Naive B cell (primary cell): ENCODE data around the gene SIPA1. TPM values are rescaled to one million over a fixed set of nuclear protein-coding genes. Genes with fewer than 3 reads are reported as not detected.
"Not testable (repeated sequence)": the region's sequence is repeated elsewhere in the genome, so short reads cannot be mapped to it uniquely, and the experiment has no call there.

Experiments used
- ATAC-seq, 2 donors: fragments of 150-1000 bp; cut with Tn5 transposase; 2 replicates each; pipeline ENCODE4 v1.10.0; 2021; ENCODE audit warnings: low read depth in 2 of 2, mild to moderate bottlenecking in 2 of 2, moderate library complexity in 2 of 2
- DNase-seq: peaks from one replicate; pipeline ENCODE4 v3.0.0; 2022
- H3K27ac Mint-ChIP-seq, 6 donors: one replicate each; pipeline ENCODE4 v1.8.0; 2020 to 2022; ENCODE audit warnings: mild to moderate bottlenecking in 6 of 6, mixed read lengths in 6 of 6, moderate library complexity in 5 of 6, inconsistent platforms in 2 of 6
- H3K27me3 Mint-ChIP-seq, 3 donors: one replicate each; pipeline ENCODE4 v1.8.0; 2021 to 2022; ENCODE audit warnings: mixed read lengths in 3 of 3, mild to moderate bottlenecking in 1 of 3
- H3K36me3 Mint-ChIP-seq, 2 donors: one replicate each; pipeline ENCODE4 v1.8.0; 2020 to 2022; ENCODE audit warnings: mixed read lengths in 2 of 2, inconsistent platforms in 1 of 2, mild to moderate bottlenecking in 1 of 2
- H3K4me1 Mint-ChIP-seq, 3 donors: one replicate each; pipeline ENCODE4 v1.8.0; 2020 to 2022; ENCODE audit warnings: mixed read lengths in 3 of 3, inconsistent platforms in 1 of 3, mild to moderate bottlenecking in 1 of 3, moderate library complexity in 1 of 3
- H3K4me3 Mint-ChIP-seq, 8 donors: one replicate each; pipeline ENCODE4 v1.8.0; 2020 to 2022; ENCODE audit warnings: mild to moderate bottlenecking in 8 of 8, mixed read lengths in 8 of 8, moderate library complexity in 8 of 8, inconsistent platforms in 2 of 8
- H3K9me3 Mint-ChIP-seq, 7 donors: one replicate each; pipeline ENCODE4 v1.8.0; 2020 to 2022; ENCODE audit warnings: mixed read lengths in 7 of 7, mild to moderate bottlenecking in 5 of 7, inconsistent platforms in 2 of 7, moderate library complexity in 1 of 7
- polyA plus RNA-seq, 6 donors: library from polyadenylated mRNA; unstranded; fragments of 300-500 nt; fragmentation: Illumina TruSeq; gene quantifications; one replicate each; pipeline ENCODE4 v1.2.3, GENCODE V29; 2021; ENCODE audit warnings: low read depth in 6 of 6

The SIPA1 gene
- polyA plus RNA-seq, 6 donors from 2014 or later, result 160 to 404 (median 207) TPM

DNA sequence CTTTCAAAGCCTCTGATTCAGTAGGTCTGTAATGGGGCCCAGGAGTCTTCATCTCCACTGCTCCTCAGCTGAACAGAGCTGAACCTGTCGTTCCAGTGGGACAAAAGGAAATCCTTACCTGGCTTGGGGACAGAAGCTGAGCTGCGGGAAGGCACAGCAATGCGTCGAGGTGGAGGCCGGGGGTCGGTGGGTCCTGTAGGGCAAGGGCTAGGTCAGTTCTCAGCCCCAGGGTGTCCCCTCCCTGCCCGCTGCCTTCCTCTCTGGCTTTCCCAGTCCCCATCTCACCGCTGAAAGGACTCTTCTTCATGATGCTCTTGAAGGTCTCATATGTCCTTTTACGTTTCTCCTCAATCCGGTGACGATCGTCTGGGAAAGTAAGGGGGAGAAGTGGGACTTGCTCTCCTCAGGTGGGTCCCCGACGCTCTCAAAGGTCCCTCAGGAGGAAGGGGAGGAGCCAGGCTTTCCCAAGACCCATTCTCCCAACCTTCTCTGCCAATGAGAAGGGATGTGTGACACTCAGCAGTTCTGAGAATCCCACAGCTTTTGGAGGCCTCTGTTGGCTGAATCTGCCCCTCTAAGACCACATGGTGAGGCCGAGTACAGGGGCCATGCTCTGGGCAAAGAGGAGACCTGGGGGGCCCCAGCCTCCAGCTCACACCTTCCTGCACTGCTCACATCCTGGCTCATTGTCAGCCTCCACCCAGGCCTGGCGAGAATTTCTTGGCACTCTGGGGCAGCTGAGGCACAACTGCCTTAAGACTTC lies 17.9 kb downstream of the SIPA1 start:
- no peak for DNase-seq
- Mint-ChIP-seq H3K36me3 (peaks cover 18 to 50% of the 10 kb centered on the region in 2 donors), H3K27me3 (no peaks in the 10 kb centered on the region), H3K4me3 (peak overlapping the region in 5 of 8 donors; percentile 3 to 72 (median 30)), H3K27ac (peak overlapping the region in 5 of 6 donors; percentile 59 to 96 (median 79)), H3K9me3 (no peaks in the 10 kb centered on the region), H3K4me1 (peaks cover 60 to 68% (median 63%) of the 10 kb centered on the region in 3 donors)
- ATAC-seq, result no peak

GRCh38 chr11:65657426-65657825 lies 19.5 kb downstream of the SIPA1 start:
- Mint-ChIP-seq H3K36me3 (peaks cover 18 to 40% of the 10 kb centered on the region in 2 donors), H3K4me3 (peak overlapping the region in 2 of 8 donors; percentile 3 to 95)
- no peak for DNase-seq

GRCh38 chr11:65658174-65659021 lies 20.5 kb downstream of the SIPA1 start:
- Mint-ChIP-seq H3K36me3 (peaks cover 18 to 40% of the 10 kb centered on the region in 2 donors), H3K4me1 (peaks cover 40 to 47% (median 43%) of the 10 kb centered on the region in 3 donors), H3K27me3 (no peaks in the 10 kb centered on the region), H3K27ac (peak overlapping the region in 4 of 6 donors; percentile 38 to 89 (median 76)), H3K9me3 (no peaks in the 10 kb centered on the region), H3K4me3 (peak overlapping the region in 3 of 8 donors; percentile 35 to 95 (median 42))
- ATAC-seq, result no peak
- no peak for DNase-seq

More at GRCh38 chr11:65657426-65657825, 19.5 kb downstream of the SIPA1 start:
- Mint-ChIP-seq H3K27ac (peak overlapping the region in 4 of 6 donors; percentile 17 to 96 (median 70)), H3K9me3 (no peaks in the 10 kb centered on the region), H3K4me1 (peaks cover 48 to 54% (median 52%) of the 10 kb centered on the region in 3 donors), H3K27me3 (no peaks in the 10 kb centered on the region)
- ATAC-seq, result no peak

GRCh38 chr11:65660038-65660437 lies 22.1 kb downstream of the SIPA1 start:
- H3K4me3 Mint-ChIP-seq, result peak overlapping the region in 4 of 8 donors; percentile 18 to 95 (median 50)
- peak overlapping the region; percentile 49 to 92 (median 82) for H3K27ac Mint-ChIP-seq
- ATAC-seq (no peak), DNase-seq (no peak)
- no peaks in the 10 kb centered on the region for H3K9me3 Mint-ChIP-seq
- peaks cover 31 to 44% (median 37%) of the 10 kb centered on the region in 3 donors for H3K4me1 Mint-ChIP-seq
- H3K27me3 Mint-ChIP-seq, result no peaks in the 10 kb centered on the region
- peaks cover 17 to 40% of the 10 kb centered on the region in 2 donors for H3K36me3 Mint-ChIP-seq

DNA sequence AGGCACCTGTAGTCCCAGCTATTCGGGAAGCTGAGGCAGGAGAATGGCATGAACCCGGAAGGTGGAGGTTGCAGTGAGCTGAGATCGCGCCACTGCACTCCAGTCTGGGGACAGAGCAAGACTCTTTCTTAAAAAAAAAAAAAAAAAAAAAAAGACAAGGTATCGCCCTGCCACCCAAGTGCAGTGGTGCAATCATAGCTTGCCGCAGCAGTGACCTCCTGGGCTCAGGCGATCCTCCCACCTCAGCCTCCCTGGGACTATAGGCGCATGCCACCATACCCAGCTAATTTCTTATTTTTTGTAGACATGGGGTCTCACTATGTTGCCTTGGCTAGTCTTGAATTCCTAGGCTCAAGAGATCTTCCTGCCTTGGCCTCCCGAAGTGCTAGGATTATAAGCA lies 23.0 kb downstream of the SIPA1 start:
- H3K36me3 Mint-ChIP-seq, result peaks cover 13 to 40% of the 10 kb centered on the region in 2 donors
- peaks cover 29 to 50% (median 35%) of the 10 kb centered on the region in 3 donors for H3K4me1 Mint-ChIP-seq

DNA sequence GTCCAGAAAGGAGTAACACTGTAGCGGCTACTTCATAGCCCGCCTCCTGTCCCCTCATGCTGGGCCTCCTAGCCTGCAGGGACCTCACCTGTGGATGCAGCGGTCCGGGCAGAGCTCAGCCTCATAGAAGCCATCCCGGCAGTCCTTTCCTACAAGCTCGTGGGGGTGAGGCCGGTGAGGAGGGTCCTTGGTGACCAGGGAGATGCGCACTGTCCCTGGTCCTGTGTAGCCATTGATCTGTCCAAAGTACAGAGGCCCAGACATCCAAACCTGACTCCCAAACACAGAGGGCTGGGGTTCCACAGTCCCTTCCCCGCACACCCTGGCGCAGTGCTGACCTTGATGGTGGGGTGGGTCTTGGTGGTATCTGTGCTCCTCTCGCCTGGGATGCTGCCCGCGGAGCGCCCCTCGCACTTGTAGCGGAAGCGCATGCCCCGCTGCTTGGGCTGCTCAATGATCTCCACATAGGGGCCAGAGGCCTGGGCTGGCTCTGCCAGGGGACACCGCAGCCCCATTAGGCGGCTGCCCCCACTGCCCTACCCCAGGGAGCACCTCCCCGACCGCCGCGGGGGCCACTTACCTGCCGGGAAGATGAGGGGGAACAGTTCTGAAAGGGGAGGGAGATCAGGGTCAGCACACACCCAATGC lies 23.8 kb downstream of the SIPA1 start:
- Mint-ChIP-seq H3K9me3 (peaks cover 0 to 1% (median 0%) of the 10 kb centered on the region in 7 donors), H3K27me3 (no peaks in the 10 kb centered on the region), H3K4me1 (peaks cover 24 to 48% (median 27%) of the 10 kb centered on the region in 3 donors), H3K36me3 (peaks cover 8 to 32% of the 10 kb centered on the region in 2 donors), H3K27ac (peak overlapping the region; percentile 39 to 95 (median 88)), H3K4me3 (peak overlapping the region; percentile 77 to 95 (median 90))
- no peak for ATAC-seq
- DNase-seq, result no peak

More for the DNA sequence above, 23.0 kb downstream of the SIPA1 start:
- Mint-ChIP-seq H3K4me3 (peak overlapping the region; percentile 49 to 95 (median 90)), H3K27ac (peak overlapping the region in 5 of 6 donors; percentile 47 to 93 (median 67))
- ATAC-seq, H3K9me3 Mint-ChIP-seq, DNase-seq, H3K27me3 Mint-ChIP-seq: not testable (repeated sequence)

DNA sequence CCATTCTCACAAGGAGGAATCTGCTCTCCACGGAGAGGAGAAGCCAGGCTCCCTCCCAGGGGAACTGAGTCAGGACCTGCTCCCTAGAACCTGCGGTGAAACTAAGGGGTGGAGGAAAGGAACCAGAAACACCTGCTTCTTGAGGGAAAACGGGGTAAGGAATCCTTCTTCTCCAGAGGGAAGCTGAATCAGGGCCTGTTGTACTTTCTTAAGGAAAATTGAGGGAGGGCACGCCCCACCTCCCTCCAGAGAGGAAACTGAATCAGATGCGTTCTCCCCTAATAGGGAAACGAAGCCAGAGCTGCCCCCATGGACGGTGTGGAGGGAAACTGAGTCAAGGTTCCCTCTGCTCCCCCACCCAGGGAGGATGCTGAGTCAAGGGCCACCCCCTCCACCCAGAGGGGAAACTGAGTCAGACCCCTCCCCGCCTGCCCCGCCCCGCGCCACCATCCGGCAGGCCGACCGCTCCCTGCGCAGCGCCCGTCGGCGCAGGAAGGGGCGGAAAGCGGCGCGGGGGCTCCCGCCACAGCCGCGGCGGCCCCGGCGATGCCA lies 24.4 kb downstream of the SIPA1 start:
- DNase-seq, result no peak
- Mint-ChIP-seq H3K4me3 (peak overlapping the region; percentile 77 to 95 (median 90)), H3K4me1 (peaks cover 18 to 46% (median 23%) of the 10 kb centered on the region in 3 donors), H3K27me3 (no peaks in the 10 kb centered on the region), H3K27ac (peak overlapping the region in 5 of 6 donors; percentile 85 to 95 (median 91)), H3K36me3 (peaks cover 8 to 27% of the 10 kb centered on the region in 2 donors), H3K9me3 (peaks cover 0 to 1% (median 0%) of the 10 kb centered on the region in 7 donors)
- ATAC-seq, result no peak

GRCh38 chr11:65662799-65663638 lies 25.1 kb downstream of the SIPA1 start, which contains the start of gene RELA:
Gene RELA (minus strand): TSS chr11:65662916. CDS start chr11:65662832, 84 bp downstream.
- peak; percentile 91 for DNase-seq
- Mint-ChIP-seq H3K9me3 (peaks cover 0 to 1% (median 0%) of the 10 kb centered on the region in 7 donors), H3K27me3 (no peaks in the 10 kb centered on the region), H3K36me3 (peaks cover 8 to 23% of the 10 kb centered on the region in 2 donors), H3K4me3 (peak within 1 kb of the TSS; percentile 89 to 99 (median 94)), H3K4me1 (peaks cover 16 to 46% (median 18%) of the 10 kb centered on the region in 3 donors), H3K27ac (peak within 1 kb of the TSS; percentile 93 to 98 (median 98))
- ATAC-seq, result peak; percentile 79 to 80

DNA sequence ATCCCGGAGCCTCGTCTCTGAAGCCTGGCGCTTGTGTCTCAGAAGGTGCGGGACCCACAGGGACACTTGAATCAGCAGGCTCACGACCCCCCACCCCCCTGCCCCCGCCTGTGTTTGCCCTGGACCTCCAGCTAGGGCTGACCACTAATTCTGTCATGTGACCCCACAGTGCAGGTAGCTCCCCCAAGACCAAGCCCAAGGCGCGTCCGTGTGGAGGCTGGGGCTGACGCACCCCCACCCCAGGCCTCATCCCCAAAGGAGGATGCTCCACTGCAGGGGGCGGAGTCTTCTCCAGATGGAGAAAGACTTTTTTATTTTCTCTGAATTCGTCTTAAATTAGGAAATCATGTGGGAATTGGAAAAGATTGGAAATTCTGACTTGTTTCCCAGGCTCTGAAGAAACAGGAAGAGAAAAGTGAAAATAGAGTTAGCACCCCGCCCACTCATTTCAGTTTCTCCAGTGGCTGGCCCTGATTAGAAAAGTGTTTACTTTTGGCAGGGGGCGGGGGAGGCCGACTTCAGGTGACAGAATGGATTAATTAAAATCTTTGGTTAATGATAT lies 25.8 kb downstream of the SIPA1 start:
- H3K36me3 Mint-ChIP-seq, result peaks cover 6 to 20% of the 10 kb centered on the region in 2 donors
- peak overlapping the region; percentile 93 to 98 (median 98) for H3K27ac Mint-ChIP-seq
- ATAC-seq (peak; percentile 7 to 11), DNase-seq (peak; percentile 53)
- peaks cover 16 to 44% (median 18%) of the 10 kb centered on the region in 3 donors for H3K4me1 Mint-ChIP-seq
- no peaks in the 10 kb centered on the region for H3K27me3 Mint-ChIP-seq
- H3K9me3 Mint-ChIP-seq, result peaks cover 0 to 1% (median 0%) of the 10 kb centered on the region in 7 donors
- peak overlapping the region; percentile 89 to 99 (median 94) for H3K4me3 Mint-ChIP-seq

DNA sequence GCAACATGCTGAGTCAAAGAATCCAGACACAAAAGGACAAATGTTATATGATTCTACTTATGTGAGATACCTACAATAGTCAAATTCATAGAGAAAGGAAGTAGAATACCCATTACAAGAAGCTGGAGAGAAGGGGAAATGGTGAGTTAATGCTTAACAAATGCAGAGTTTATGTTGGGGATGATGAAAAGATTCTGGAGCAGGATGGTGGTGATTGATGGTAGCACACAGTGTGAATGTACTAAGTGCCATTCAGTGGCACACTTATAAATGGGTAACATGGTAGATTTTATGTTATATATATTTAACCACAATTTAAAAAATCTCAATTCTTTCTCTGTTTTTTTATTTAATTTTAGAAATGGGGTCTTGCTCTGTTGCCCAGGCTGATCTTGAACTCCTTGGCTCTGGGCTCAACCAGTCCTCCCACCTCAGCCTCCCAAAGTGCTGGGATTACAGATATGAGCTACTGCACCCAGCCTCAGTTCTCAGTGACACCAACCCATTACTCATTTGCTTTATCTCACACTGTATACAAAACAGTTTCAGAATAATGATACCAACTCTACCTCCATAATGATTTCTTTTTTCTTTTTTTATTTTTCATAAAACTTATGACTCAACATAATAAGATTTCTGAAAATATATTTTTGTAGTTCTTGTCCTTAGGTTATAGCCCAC lies 34.4 kb downstream of the SIPA1 start:
- Mint-ChIP-seq H3K4me1 (peaks cover 0 to 2% (median 0%) of the 10 kb centered on the region in 3 donors), H3K36me3 (no peaks in the 10 kb centered on the region), H3K27ac (peak overlapping the region in 1 of 6 donors; percentile 79), H3K9me3 (no peaks in the 10 kb centered on the region), H3K27me3 (no peaks in the 10 kb centered on the region), H3K4me3 (no peak overlapping the region)
- DNase-seq, result no peak
- ATAC-seq, result peak; percentile 33 to 40

- H3K9me3 Mint-ChIP-seq, result no peaks in the 10 kb centered on the region
- no peak overlapping the region for H3K4me3 Mint-ChIP-seq
- no peaks in the 10 kb centered on the region for H3K27me3 Mint-ChIP-seq
- H3K4me1 Mint-ChIP-seq, result peaks cover 0 to 2% (median 0%) of the 10 kb centered on the region in 3 donors
- peak overlapping the region in 1 of 6 donors; percentile 79 for H3K27ac Mint-ChIP-seq
- no peaks in the 10 kb centered on the region for H3K36me3 Mint-ChIP-seq
- ATAC-seq (no peak), DNase-seq (no peak)
Observed at GRCh38 chr11:65672982-65673381, 35.1 kb downstream of the SIPA1 start.
